Rectal smooth muscle tissue (tissue), 1 donor: Measurements from ENCODE around the gene TSGA10IP.

Source experiments
- H3K27ac ChIP-seq: one replicate; pipeline ENCODE4 v1.7.0; 2013; ENCODE audit warnings: low read depth, low read length, inconsistent platforms
- H3K27me3 ChIP-seq: one replicate; pipeline ENCODE4 v1.7.0; 2013; ENCODE audit warnings: low read length; ENCODE audit not compliant: control insufficient read depth, insufficient read depth
- H3K36me3 ChIP-seq: one replicate; pipeline ENCODE4 v1.7.0; 2013; ENCODE audit warnings: low read length; ENCODE audit not compliant: control insufficient read depth, insufficient read depth
- H3K4me1 ChIP-seq: one replicate; pipeline ENCODE4 v1.7.0; 2013; ENCODE audit warnings: low read length; ENCODE audit not compliant: control insufficient read depth, insufficient read depth
- H3K4me3 ChIP-seq: one replicate; pipeline ENCODE4 v1.7.0; 2013; ENCODE audit warnings: low read length
- H3K9ac ChIP-seq: one replicate; pipeline ENCODE4 v1.7.0; 2013; ENCODE audit warnings: low read length

Gene TSGA10IP

DNA sequence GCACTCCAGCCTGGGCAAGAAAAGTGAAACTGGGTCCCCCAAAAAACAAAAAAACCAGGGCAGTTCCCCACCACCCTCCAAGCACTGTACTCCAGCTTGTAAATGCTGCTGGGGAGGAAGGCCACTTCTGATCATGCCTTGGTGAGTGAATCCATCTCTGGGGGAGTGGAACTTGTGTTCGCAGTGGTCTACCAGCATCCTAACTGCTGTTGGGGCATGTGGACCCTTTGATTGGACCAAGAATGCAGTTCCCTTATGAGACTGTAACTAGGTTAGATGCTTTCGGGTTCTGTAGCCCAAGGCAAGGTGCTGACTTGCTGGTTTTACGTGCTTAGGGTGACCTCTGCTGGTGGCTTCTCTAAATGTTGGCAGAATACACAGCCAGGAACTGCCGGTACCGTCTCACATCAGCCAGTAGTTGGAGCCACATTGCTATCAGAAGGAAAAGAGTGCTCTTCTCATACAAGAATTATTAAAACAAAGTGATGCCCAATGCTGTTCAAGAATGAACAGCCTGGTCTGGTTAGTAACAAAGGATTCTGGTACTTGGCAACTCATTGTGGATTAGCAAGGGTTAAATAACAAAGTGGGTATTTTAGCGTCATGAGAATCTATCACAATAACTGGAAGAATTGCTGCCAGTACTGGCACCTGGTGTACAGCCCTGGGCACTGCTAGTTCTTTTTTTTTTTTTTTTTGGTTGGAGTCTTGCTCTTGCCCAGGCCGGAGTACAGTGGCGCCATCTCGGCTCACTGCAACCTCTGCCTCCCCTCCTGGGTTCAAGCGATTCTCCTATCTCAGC, 43.7 kb downstream of the TSGA10IP start:
- H3K27ac ChIP-seq: no peak overlapping the region
- H3K4me3 ChIP-seq: no peak overlapping the region
- no peaks in the 10 kb centered on the region for H3K4me1 ChIP-seq
- H3K27me3 ChIP-seq: no peaks in the 10 kb centered on the region
- no peaks in the 10 kb centered on the region for H3K36me3 ChIP-seq
- no peak overlapping the region for H3K9ac ChIP-seq

DNA sequence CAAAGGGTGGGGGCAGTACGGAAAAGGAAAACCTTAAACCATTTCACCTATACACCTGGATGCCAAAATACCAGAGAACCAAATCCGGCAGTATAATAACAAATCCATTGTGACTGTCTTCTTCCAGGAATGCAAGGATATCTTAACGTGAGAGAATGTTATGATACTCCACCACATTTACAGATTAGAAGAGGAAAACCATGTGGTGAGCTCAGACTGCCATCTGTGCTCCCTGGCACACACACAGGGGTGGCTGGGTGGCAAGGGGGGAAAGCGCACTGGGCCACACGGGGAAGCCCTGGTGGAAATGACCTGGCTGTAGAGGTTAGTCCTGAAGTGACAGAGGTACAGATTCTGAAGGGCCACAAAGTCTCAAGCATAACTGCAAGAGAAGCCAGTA, 46.8 kb downstream of the TSGA10IP start:
- H3K9ac ChIP-seq: no peak overlapping the region
- H3K27ac ChIP-seq: no peak overlapping the region
- no peaks in the 10 kb centered on the region for H3K27me3 ChIP-seq
- H3K4me3 ChIP-seq: no peak overlapping the region
- no peaks in the 10 kb centered on the region for H3K4me1 ChIP-seq
- no peaks in the 10 kb centered on the region for H3K36me3 ChIP-seq

DNA sequence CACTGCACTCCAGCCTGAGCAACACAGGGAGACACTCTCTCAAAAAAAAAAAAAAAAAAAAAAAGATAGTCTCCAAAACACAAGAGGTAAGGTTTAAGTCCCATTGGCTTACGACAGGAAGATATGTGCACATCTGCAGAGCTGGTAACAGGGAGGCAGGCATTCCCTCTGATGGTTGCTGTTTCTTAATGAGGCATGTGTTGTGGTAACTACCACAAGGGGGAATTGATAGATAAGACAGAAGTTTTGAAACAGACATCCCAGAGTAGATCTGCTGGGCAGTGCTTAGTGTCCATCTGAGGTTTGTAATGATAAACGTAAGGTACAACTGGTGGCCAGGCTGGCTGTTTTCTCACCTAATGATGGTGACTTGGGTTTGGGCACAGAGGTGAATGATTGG, 52.0 kb downstream of the TSGA10IP start:
- H3K9ac ChIP-seq: no peak overlapping the region
- peaks cover 27% of the 10 kb centered on the region for H3K36me3 ChIP-seq
- H3K27me3 ChIP-seq: no peaks in the 10 kb centered on the region
- H3K4me3 ChIP-seq: no peak overlapping the region
- H3K4me1 ChIP-seq: peaks cover 4% of the 10 kb centered on the region
- H3K27ac ChIP-seq: no peak overlapping the region

DNA sequence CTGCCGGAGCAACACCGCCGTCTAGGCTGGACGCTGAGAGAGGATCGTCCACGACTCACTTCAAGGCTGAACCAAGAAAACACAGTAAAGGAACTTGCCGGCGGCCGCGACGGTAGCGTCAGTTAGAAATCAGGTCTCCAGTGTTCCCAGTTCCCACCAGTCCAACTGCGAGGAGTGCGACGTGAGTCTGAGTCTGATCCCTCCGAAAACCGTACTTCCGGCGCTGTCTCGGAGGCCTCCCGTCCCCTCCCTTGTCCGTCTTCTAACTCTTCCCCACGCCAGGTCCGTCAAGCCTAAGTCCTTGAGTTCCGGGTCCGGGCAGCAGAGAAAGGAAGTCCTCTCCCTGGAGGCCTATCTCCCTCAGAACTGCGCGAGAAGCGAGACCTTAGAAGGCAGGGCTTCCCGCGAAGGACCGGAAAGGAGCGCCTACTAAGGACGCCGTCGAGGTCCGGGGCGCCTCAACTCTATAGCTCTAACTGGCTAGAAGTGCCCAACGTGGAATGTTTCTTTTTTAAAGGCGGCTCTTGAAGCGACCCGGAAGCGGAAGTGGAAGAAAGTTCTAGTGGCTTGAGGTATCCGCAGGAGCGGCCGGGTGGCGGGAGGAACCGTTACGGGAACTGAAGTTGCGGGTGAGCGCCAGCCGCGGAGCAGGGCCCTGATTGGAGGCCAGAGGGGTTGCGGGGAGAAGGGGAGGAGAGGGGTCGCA, 56.8 kb downstream of the TSGA10IP start, which contains the start of the genes BANF1 and EIF1AD:
Gene BANF1, plus strand, starts transcription at position 562 of the 706 bp plus-strand sequence. CDS start 748 bp downstream, outside the sequence.
Gene EIF1AD, minus strand, starts transcription at position 216 of the 706 bp plus-strand sequence. CDS start 1,768 bp downstream, outside the sequence.
- Histone ChIP-seq H3K9ac (peak within 1 kb of the TSS; percentile 76), H3K36me3 (peaks cover 39% of the 10 kb centered on the region), H3K27ac (peak within 1 kb of the TSS; percentile 86), H3K27me3 (no peaks in the 10 kb centered on the region), H3K4me3 (peak within 1 kb of the TSS; percentile 97), H3K4me1 (peaks cover 10% of the 10 kb centered on the region)

DNA sequence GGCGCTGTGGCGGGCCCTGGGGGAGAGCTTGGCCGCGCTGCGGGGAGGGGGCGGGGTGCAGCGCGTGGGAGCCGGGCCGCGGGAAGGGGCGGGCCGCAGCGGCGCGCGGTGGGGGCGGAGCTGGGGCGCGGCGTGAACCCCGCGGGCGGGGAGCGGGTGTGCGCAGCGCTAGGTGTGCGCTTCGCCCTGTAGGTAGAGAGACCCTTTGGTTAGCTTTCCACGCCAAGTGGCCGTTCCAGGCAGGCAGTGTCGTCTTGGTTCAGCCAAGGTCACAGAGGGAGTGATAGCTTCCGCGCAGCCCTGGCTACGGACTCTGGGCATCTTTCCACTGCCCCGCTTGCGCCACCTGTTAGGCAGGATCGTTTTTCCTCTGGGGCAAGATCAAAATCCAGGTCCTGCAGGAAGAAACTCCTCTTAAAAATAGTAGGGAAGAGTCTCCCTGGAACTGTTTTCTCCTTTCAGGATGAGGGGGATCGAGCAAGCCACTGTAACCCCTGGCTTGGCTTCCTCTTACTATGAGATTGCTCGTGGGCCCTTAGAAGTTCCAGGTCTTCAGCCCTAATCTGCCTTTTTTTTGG, 57.5 kb downstream of the TSGA10IP start:
- no peaks in the 10 kb centered on the region for H3K27me3 ChIP-seq
- H3K4me1 ChIP-seq: peaks cover 10% of the 10 kb centered on the region
- H3K9ac ChIP-seq: peak overlapping the region; percentile 66
- peaks cover 34% of the 10 kb centered on the region for H3K36me3 ChIP-seq
- H3K27ac ChIP-seq: peak overlapping the region; percentile 86
- H3K4me3 ChIP-seq: peak overlapping the region; percentile 97

DNA sequence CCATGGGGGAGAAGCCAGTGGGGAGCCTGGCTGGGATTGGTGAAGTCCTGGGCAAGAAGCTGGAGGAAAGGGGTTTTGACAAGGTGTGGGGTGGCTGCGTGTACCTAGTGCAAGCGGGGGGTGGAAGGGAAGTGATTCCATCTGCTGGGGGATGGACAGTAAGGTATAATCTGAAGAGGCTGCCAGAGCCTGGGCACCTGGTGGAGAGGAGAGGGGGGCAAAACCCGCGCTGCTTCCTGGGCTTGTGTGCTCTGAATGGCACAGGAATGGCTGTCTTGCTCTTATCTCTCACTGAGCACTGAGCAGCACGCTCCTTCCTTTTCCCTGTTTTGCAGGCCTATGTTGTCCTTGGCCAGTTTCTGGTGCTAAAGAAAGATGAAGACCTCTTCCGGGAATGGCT, 58.0 kb downstream of the TSGA10IP start:
- Histone ChIP-seq H3K9ac (no peak overlapping the region), H3K27me3 (no peaks in the 10 kb centered on the region), H3K4me1 (peaks cover 10% of the 10 kb centered on the region), H3K27ac (no peak overlapping the region), H3K4me3 (peak overlapping the region; percentile 97), H3K36me3 (peaks cover 32% of the 10 kb centered on the region)

DNA sequence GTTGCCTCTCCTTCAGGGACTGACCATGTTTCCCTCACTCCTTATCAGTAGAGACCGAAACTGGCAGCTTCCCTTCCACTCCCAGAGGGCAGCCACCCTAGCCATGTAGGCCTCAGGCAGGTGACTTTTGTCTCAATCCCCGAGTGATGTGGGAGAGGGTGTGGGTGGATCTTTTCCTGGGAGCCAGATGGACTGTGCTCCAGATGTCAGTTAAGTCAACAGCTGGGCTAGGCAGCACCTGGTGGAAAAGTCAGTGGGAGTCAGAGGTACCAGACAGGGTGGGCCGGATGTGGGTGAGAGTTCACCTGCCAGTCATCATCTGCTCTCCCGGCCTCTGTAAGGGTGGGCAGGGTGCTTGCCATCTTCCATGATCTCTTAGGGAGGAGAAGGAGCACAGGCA, 58.9 kb downstream of the TSGA10IP start:
- Histone ChIP-seq H3K4me3 (no peak overlapping the region), H3K27ac (no peak overlapping the region), H3K27me3 (no peaks in the 10 kb centered on the region), H3K9ac (no peak overlapping the region), H3K36me3 (peaks cover 23% of the 10 kb centered on the region), H3K4me1 (peaks cover 10% of the 10 kb centered on the region)

DNA sequence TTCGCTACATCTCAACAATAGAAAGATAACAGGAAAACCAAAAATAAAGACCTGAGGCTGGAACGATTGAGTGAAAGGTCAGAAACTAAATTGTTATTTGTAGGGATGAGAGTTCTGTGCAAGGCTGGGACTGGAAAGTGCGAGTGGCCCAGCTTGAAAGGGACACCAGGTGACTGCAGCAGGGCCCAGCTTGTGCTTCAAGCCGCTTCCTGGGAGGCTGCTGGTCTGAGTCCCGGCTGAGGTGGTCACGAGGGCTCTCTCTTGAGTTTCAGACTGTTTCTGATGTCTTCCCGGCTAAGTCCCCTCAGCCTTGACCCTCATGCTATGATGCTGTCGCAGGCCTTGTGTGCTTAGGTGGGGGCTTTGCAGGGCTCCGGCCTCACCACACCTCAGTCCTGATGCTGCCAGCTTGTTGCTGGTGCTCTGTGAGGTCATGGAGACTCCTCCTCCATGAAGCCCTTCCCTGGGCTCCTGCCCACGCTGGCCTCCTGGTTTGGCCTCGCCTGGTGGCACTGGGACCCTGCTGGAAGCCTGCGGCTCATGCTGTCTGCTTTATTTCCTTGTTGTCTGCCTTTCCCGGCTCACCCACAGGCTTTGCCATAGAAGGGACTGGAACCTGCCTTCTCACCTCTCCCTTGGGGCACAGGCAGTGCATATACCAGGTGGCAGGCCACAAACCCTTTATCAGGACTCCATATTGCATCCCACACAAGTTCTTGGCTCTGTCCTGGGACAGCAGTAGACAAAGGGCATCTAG, 61.0 kb downstream of the TSGA10IP start:
- Histone ChIP-seq H3K27me3 (peaks cover 1% of the 10 kb centered on the region), H3K4me3 (no peak overlapping the region), H3K9ac (no peak overlapping the region), H3K4me1 (peaks cover 6% of the 10 kb centered on the region), H3K27ac (no peak overlapping the region), H3K36me3 (peaks cover 12% of the 10 kb centered on the region)

DNA sequence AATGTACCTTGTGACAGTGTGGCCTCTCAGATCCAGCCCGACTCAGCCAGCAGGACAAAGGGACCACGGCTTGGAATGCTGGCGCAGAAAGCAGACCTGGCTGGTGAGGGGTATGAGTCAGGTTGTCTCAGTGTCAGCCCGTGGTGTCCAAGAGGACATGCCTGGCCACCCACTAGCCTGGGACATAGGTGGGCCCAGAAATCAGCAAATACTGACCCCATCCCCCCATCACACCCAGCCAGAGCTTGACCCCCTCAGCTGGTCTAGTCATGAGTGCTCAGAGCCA, 61.6 kb downstream of the TSGA10IP start:
- no peak overlapping the region for H3K9ac ChIP-seq
- peaks cover 5% of the 10 kb centered on the region for H3K27me3 ChIP-seq
- no peak overlapping the region for H3K4me3 ChIP-seq
- peaks cover 12% of the 10 kb centered on the region for H3K36me3 ChIP-seq
- no peak overlapping the region for H3K27ac ChIP-seq
- peaks cover 6% of the 10 kb centered on the region for H3K4me1 ChIP-seq

DNA sequence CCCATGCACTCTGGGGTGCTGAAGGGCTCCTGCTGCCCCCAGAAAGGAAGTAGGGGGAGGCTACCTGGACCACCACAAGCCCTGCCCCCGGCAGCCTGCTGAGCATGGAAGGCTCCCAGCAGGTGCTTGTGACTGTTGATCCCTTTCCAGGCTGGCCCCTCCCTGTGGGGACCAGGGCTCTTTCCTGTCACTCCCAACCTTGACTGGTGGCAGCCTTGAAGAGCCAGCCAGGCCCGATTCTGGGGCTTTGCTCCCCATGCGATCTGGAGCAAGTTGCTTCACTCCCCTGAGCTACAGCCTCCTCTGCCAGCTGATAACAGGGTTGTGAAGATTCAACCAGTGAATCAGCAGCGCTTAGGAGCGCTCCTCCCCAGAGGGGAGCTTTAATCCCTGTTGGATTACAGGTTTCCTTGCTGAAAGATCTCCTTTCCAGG, 61.9 kb downstream of the TSGA10IP start:
- Histone ChIP-seq H3K4me3 (no peak overlapping the region), H3K27ac (no peak overlapping the region), H3K27me3 (peaks cover 9% of the 10 kb centered on the region), H3K4me1 (peaks cover 6% of the 10 kb centered on the region), H3K36me3 (peaks cover 12% of the 10 kb centered on the region), H3K9ac (no peak overlapping the region)

DNA sequence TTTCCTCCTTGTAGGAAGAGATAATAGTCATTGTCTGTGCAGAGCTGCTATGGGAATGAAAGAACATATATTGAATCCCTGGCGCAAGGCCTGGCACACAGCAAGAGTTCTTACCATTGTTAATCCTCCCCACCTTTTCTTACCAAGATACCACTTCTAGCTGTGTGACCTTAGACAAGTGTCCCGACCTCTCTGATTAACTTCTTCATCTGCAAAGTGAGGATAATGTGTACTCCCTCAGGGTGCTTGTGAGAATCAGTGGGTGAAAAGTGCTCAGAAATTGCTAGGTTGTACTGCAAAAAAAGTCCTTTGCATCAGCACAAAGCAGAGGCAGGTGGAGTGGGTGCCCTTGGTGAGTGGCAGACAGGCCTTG, 62.8 kb downstream of the TSGA10IP start:
- Histone ChIP-seq H3K9ac (no peak overlapping the region), H3K4me1 (peaks cover 4% of the 10 kb centered on the region), H3K27ac (no peak overlapping the region), H3K27me3 (peaks cover 16% of the 10 kb centered on the region), H3K4me3 (no peak overlapping the region), H3K36me3 (peaks cover 12% of the 10 kb centered on the region)

DNA sequence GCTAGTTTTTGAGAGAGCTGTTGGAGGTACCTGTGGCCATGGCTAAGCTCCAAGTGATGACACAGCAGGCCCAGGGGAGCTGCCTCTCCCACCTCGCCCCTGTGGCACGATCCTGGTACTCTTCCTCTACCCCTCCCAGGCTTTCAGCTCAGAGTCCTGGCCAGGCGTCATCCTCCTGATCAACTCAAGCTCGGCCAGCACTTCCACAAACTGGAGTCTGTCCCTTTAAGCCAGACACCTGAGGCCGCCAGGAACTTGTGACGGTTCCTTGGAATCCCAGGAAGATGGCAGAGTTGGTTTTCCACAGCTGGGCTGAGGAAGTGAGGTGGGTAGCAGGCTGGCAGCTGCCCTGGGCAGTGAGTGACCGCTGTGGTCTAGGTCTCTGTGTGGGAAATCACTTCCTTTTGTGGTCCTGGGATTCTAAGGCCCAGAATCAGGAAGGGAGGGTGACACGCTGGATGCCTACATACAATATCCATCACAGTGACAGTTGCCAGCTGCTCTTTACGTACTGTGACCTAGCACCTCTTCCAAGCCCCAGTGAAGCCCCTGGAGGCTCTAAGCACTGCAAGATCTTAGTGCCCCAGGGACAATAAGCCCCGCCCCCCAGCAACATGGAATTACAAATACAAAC, 63.3 kb downstream of the TSGA10IP start:
- H3K36me3 ChIP-seq: peaks cover 12% of the 10 kb centered on the region
- no peaks in the 10 kb centered on the region for H3K4me1 ChIP-seq
- no peak overlapping the region for H3K4me3 ChIP-seq
- no peak overlapping the region for H3K9ac ChIP-seq
- peaks cover 21% of the 10 kb centered on the region for H3K27me3 ChIP-seq
- H3K27ac ChIP-seq: no peak overlapping the region
